ENCODE measurements around the gene NDUFS6.

Gene NDUFS6

DNA sequence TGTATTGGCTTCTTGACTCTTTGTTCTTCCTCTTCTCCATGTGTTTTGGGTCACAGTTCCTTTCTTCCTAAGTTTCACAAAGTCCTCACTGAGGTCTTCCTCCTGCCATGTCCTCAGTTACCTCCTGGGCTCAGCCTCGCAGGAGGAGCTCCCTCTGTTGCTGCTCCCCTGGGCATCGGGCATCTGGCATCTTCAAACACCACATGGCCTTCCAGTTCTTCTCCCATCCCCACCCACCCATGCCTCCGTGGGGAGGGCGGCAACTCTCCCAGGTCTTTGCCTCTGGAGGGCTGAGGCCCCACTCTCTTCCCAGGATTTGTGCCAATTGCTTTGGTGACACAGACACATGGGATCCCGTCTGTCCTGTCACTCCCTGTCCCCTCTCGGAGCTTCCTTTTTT, 24.4 kb upstream of the NDUFS6 start:
- TF ChIP-seq, protein P1, sequence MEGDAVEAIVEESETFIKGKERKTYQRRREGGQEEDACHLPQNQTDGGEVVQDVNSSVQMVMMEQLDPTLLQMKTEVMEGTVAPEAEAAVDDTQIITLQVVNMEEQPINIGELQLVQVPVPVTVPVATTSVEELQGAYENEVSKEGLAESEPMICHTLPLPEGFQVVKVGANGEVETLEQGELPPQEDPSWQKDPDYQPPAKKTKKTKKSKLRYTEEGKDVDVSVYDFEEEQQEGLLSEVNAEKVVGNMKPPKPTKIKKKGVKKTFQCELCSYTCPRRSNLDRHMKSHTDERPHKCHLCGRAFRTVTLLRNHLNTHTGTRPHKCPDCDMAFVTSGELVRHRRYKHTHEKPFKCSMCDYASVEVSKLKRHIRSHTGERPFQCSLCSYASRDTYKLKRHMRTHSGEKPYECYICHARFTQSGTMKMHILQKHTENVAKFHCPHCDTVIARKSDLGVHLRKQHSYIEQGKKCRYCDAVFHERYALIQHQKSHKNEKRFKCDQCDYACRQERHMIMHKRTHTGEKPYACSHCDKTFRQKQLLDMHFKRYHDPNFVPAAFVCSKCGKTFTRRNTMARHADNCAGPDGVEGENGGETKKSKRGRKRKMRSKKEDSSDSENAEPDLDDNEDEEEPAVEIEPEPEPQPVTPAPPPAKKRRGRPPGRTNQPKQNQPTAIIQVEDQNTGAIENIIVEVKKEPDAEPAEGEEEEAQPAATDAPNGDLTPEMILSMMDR (IDR thresholded peaks at IDR 0.05; ENCODE audit: low read length) = no peak
- no peak for TF ChIP-seq EZH2 (IDR thresholded peaks at IDR 0.05; ENCODE audit: borderline replicate concordance, low read length)
- no peak overlapping the region for H3K9ac ChIP-seq (ENCODE audit: low read length)

DNA sequence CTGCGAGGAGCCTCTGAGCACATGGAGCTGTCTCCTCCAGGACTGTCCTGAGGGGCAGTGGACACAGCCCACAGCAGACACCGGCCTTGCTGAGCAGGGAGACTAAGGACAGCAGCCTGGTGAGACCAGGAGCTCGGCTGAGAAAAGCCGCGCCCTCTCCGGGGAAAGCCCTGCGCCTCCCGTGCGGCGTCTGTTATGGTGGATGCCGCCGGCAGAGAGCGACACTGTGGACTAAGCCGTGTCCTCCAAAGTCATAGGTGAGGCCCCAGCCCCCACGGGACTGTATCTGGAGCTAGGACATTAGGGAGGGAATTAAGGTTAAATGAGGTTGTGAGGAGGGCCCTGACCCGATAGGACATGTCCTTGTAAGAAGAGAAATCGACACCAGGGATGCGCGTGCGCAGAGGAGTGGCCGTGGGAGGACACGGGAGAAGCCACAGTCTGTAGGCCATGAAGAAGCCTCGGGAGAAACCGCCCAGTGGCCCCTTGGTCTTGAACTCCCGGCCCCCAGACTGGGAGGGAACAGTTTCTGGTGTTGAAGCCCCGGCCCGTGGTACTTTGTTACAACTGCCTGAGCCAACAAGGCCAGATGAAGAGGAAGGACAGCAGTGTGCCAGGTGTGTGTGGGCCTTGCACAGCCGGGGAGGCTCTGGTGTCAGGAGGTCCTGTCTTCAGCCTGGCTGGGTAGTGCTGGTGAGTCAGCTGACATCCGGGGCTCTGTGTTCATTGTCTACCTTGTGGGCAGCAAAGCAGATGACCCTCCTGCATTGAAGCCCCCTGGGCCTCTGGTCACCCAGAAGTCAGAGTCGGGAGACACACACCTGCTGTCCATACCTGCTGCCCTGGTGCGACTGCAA, 23.7 kb upstream of the NDUFS6 start:
- no peaks in the 10 kb centered on the region for H3K79me2 ChIP-seq (ENCODE audit: insufficient read depth, low read length)
- no peak overlapping the region for H2AFZ ChIP-seq (ENCODE audit: low read length)
- peaks cover 9% of the 10 kb centered on the region for H3K4me1 ChIP-seq (ENCODE audit: insufficient read depth, low read length, severe bottlenecking)
- TF ChIP-seq, protein P1 (IDR thresholded peaks at IDR 0.05; ENCODE audit: low read length) = no peak
- no peak for TF ChIP-seq EZH2 (IDR thresholded peaks at IDR 0.05; ENCODE audit: borderline replicate concordance, low read length)
- H3K9me2 ChIP-seq (ENCODE audit: low read depth, low read length) = no peaks in the 10 kb centered on the region
- H3K9ac ChIP-seq (ENCODE audit: low read length) = no peak overlapping the region
- H3K36me3 ChIP-seq (ENCODE audit: insufficient read depth, low read length) = no peaks in the 10 kb centered on the region
- no peaks in the 10 kb centered on the region for H3F3A ChIP-seq (ENCODE audit: insufficient read depth, low read length)
- no peak overlapping the region for H3K27ac ChIP-seq (ENCODE audit: low read depth, low read length, poor library complexity, severe bottlenecking)
- H3K4me3 ChIP-seq (ENCODE audit: low read depth, low read length, poor library complexity, severe bottlenecking) = no peak overlapping the region
- H3K9me3 ChIP-seq (ENCODE audit: low read length) = no peaks in the 10 kb centered on the region
- no peaks in the 10 kb centered on the region for H4K20me1 ChIP-seq (ENCODE audit: insufficient read depth, low read length)
- no peaks in the 10 kb centered on the region for H3K27me3 ChIP-seq (ENCODE audit: insufficient read depth, low read length)
- H3K4me2 ChIP-seq (ENCODE audit: low read length) = no peak overlapping the region

More for the DNA sequence above, 24.4 kb upstream of the NDUFS6 start:
- peaks cover 2% of the 10 kb centered on the region for H3K4me1 ChIP-seq (ENCODE audit: insufficient read depth, low read length, severe bottlenecking)
- H2AFZ ChIP-seq (ENCODE audit: low read length) = no peak overlapping the region
- no peaks in the 10 kb centered on the region for H3F3A ChIP-seq (ENCODE audit: insufficient read depth, low read length)
- no peak overlapping the region for H3K27ac ChIP-seq (ENCODE audit: low read depth, low read length, poor library complexity, severe bottlenecking)
- no peak overlapping the region for H3K4me2 ChIP-seq (ENCODE audit: low read length)
- H3K36me3 ChIP-seq (ENCODE audit: insufficient read depth, low read length) = no peaks in the 10 kb centered on the region
- peaks cover 6% of the 10 kb centered on the region; the same call in 1 of the 2 replicates for H3K27me3 ChIP-seq (ENCODE audit: insufficient read depth, low read length)
- H3K79me2 ChIP-seq (ENCODE audit: insufficient read depth, low read length) = no peaks in the 10 kb centered on the region
- H3K9me2 ChIP-seq (ENCODE audit: low read depth, low read length) = no peaks in the 10 kb centered on the region
- H3K4me3 ChIP-seq (ENCODE audit: low read depth, low read length, poor library complexity, severe bottlenecking) = no peak overlapping the region
- H4K20me1 ChIP-seq (ENCODE audit: insufficient read depth, low read length) = no peaks in the 10 kb centered on the region
- no peaks in the 10 kb centered on the region for H3K9me3 ChIP-seq (ENCODE audit: low read length)

DNA sequence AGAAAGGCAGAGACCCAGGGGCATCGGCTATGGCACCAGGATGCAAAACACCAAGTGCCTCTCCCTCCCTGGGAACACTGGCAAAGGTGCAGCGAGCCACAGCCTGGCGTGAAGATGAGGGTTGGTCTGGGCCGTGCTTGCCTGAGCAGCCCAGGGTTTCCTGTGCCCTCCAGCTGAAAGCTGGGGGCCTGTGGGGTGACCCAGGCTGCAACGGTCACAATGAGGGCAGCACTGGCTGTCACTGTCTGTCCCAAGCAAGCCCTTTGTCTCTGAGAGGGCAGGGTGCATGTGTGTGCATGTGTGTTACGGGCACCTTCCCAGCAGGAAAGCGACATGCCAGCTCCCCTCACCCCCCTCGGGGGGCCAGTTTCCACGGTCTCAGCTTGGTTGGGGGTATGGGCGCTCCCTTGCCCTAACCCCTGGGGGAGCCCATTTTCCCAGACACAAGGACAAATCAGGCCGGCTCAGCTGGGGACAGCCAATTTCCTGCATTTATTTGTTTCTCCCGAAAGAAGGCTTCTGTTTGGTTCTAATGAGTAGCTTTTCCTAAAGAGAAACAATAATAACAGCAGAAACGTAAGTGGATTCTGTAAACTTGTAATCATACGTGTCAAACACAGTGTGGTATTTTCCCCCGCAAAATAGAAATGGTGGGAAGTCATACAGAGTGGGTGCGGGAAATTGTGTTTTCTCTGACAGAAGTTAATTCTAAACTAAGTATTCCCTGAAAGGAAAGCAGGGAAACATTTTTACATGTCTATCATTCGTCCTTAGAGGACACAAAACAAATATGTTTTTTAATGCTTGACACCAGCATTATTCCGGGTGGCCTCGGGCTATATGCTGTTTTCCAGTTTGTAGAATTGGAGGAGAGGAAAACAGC, 22.8 kb upstream of the NDUFS6 start:
- no peak overlapping the region for H3K9ac ChIP-seq (ENCODE audit: low read length)
- no peaks in the 10 kb centered on the region for H3K27me3 ChIP-seq (ENCODE audit: insufficient read depth, low read length)
- H3K36me3 ChIP-seq (ENCODE audit: insufficient read depth, low read length) = no peaks in the 10 kb centered on the region
- no peaks in the 10 kb centered on the region for H3F3A ChIP-seq (ENCODE audit: insufficient read depth, low read length)
- H3K4me1 ChIP-seq (ENCODE audit: insufficient read depth, low read length, severe bottlenecking) = peaks cover 18% of the 10 kb centered on the region
- H2AFZ ChIP-seq (ENCODE audit: low read length) = no peak overlapping the region
- no peak overlapping the region for H3K4me2 ChIP-seq (ENCODE audit: low read length)
- no peaks in the 10 kb centered on the region for H3K9me2 ChIP-seq (ENCODE audit: low read depth, low read length)
- no peaks in the 10 kb centered on the region for H4K20me1 ChIP-seq (ENCODE audit: insufficient read depth, low read length)
- no peak overlapping the region for H3K4me3 ChIP-seq (ENCODE audit: low read depth, low read length, poor library complexity, severe bottlenecking)
- no peaks in the 10 kb centered on the region for H3K9me3 ChIP-seq (ENCODE audit: low read length)
- no peaks in the 10 kb centered on the region for H3K79me2 ChIP-seq (ENCODE audit: insufficient read depth, low read length)
- H3K27ac ChIP-seq (ENCODE audit: low read depth, low read length, poor library complexity, severe bottlenecking) = no peak overlapping the region
- no peak for TF ChIP-seq EZH2 (IDR thresholded peaks at IDR 0.05; ENCODE audit: borderline replicate concordance, low read length)
- TF ChIP-seq, protein P1 (IDR thresholded peaks at IDR 0.05; ENCODE audit: low read length) = no peak
